Brain microvascular endothelial cell (primary cell): ENCODE data around the gene DLG1.

Source experiments
- DNase-seq: peaks from one replicate; pipeline ENCODE4 v3.0.0-alpha.2; 2020
- H3K27ac ChIP-seq: fragments of 250-450 bp; sonication (Bioruptor Pico); 2 replicates; pipeline ENCODE4 v1.5.1; 2020; ENCODE audit warnings: mild to moderate bottlenecking, moderate library complexity
- H3K27me3 ChIP-seq: fragments of 250-450 bp; sonication (Bioruptor Pico); replicated peaks from 2 replicates; pipeline ENCODE4 v1.5.1; 2020; ENCODE audit warnings: mild to moderate bottlenecking
- H3K36me3 ChIP-seq: fragments of 250-450 bp; sonication (Bioruptor Pico); replicated peaks from 2 replicates; pipeline ENCODE4 v1.5.1; 2020; ENCODE audit warnings: mild to moderate bottlenecking
- H3K4me3 ChIP-seq: 2 replicates; pipeline ENCODE4 v1.5.1; 2011; ENCODE audit warnings: low read depth, mild to moderate bottlenecking, control low read depth, low read length, moderate library complexity
- CTCF ChIP-seq: IDR thresholded peaks from 2 replicates; pipeline ENCODE4 v1.5.1; 2011; ENCODE audit warnings: low read depth, mild to moderate bottlenecking, moderate library complexity, low read length, control low read depth, inconsistent platforms; ENCODE audit errors: missing control alignments
- in situ Hi-C: cut with HindIII; loops from 2 replicates; pipeline ENCODE4 v1.10.0; 2017; ENCODE audit warnings: low sequenced_read_pairs, low pct_ligation_motif_present

The DLG1 gene

GRCh38 chr3:197029511-197030167, 268.8 kb downstream of the DLG1 start, which contains the start of gene MELTF:
MELTF (minus strand) TSS chr3:197029817; CDS start chr3:197029702, 115 bp downstream.
- TF ChIP-seq CTCF = peak; percentile 49
- Histone ChIP-seq H3K27ac (no peak within 1 kb of the TSS), H3K27me3 (no peaks in the 10 kb centered on the region), H3K4me3 (peak within 1 kb of the TSS; percentile 47), H3K36me3 (no peaks in the 10 kb centered on the region)
- in situ Hi-C loops = no loop called here
- DNase-seq = peak; percentile 51

- in situ Hi-C loops = no loop called here
- DNase-seq = no peak
- peak overlapping the region; percentile 47 for H3K4me3 ChIP-seq
- no peak overlapping the region for H3K27ac ChIP-seq
- H3K27me3 ChIP-seq = no peaks in the 10 kb centered on the region
- TF ChIP-seq CTCF = no peak
- no peaks in the 10 kb centered on the region for H3K36me3 ChIP-seq
These were observed 269.5 kb downstream of the DLG1 start for GRCh38 chr3:197028728-197029510.

- peak overlapping the region; percentile 47 for H3K4me3 ChIP-seq
- H3K36me3 ChIP-seq = no peaks in the 10 kb centered on the region
- TF ChIP-seq CTCF = no peak
- no peak for DNase-seq
- no peak overlapping the region for H3K27ac ChIP-seq
- no peaks in the 10 kb centered on the region for H3K27me3 ChIP-seq
- in situ Hi-C loops = no loop called here
These were observed 270.3 kb downstream of the DLG1 start for GRCh38 chr3:197027896-197028727.

- H3K4me3 ChIP-seq = no peak overlapping the region
- DNase-seq = no peak
- H3K27me3 ChIP-seq = no peaks in the 10 kb centered on the region
- in situ Hi-C loops = no loop called here
- TF ChIP-seq CTCF = no peak
- no peaks in the 10 kb centered on the region for H3K36me3 ChIP-seq
- no peak overlapping the region for H3K27ac ChIP-seq
These were observed 271.1 kb downstream of the DLG1 start for GRCh38 chr3:197027151-197027895.

GRCh38 chr3:197026481-197026866, 271.9 kb downstream of the DLG1 start:
- no peak for DNase-seq
- TF ChIP-seq CTCF = no peak
- no peaks in the 10 kb centered on the region for H3K27me3 ChIP-seq
- H3K27ac ChIP-seq = no peak overlapping the region
- in situ Hi-C loops = no loop called here
- no peak overlapping the region for H3K4me3 ChIP-seq
- H3K36me3 ChIP-seq = no peaks in the 10 kb centered on the region
